Psoas muscle (tissue), 8 donors: Measurements from ENCODE around the gene FOXA2. TPM values are rescaled to one million over a fixed set of nuclear protein-coding genes. Genes with fewer than 3 reads are reported as not detected.

ENCODE experiments used
- ATAC-seq, 4 donors: fragments of 200-7000 bp; cut with Tn5 transposase; one replicate each; pipeline ENCODE4 v1.9.1; 2020; ENCODE audit warnings: moderate library complexity in 3 of 4, mild to moderate bottlenecking in 2 of 4
- DNase-seq, 2 donors: peaks; one replicate each; pipeline ENCODE4 v3.0.0-alpha.2; 2020
- H3K27ac ChIP-seq: fragments of 200-600 bp; one replicate; pipeline ENCODE4 v1.8.0; 2022
- H3K27me3 ChIP-seq, 3 donors: fragments of 200-600 bp in 1 of 3; one replicate each; pipeline versions ENCODE4 v1.6.1 to v1.8.0; 2013 to 2022; ENCODE audit warnings: low read length in 2 of 3, mild to moderate bottlenecking in 2 of 3, moderate library complexity in 1 of 3; ENCODE audit not compliant: insufficient read depth in 3 of 3
- H3K36me3 ChIP-seq, 2 donors: fragments of 200-600 bp in 1 of 2; one replicate each; pipeline versions ENCODE4 v1.6.1 to v1.8.0; 2013 to 2022; ENCODE audit warnings: low read depth in 1 of 2, mild to moderate bottlenecking in 1 of 2, moderate library complexity in 1 of 2; ENCODE audit not compliant: insufficient read depth in 1 of 2
- H3K4me1 ChIP-seq: fragments of 200-600 bp; one replicate; pipeline ENCODE4 v1.8.0; 2022
- H3K4me3 ChIP-seq: fragments of 200-600 bp; one replicate; pipeline ENCODE4 v1.8.0; 2022; ENCODE audit warnings: mild to moderate bottlenecking
- H3K9me3 ChIP-seq: fragments of 200-600 bp; one replicate; pipeline ENCODE4 v1.8.0; 2022
- CTCF ChIP-seq: fragments of 200-600 bp; IDR thresholded peaks from one replicate; pipeline ENCODE4 v1.8.0; 2022; ENCODE audit warnings: antibody characterized with exemption
- WGBS, 3 donors: extraction: QIAGEN DNeasy Blood & Tissue Kit; methylation state at CpG; one replicate each; pipeline versions ENCODE4 v1.1.6 to v1.1.7; 2013; 5-methylcytosine and 5-hydroxymethylcytosine counted together
- intact Hi-C, 2 donors: fragments of 100-400 bp; cut with DNase I; formaldehyde crosslinking; loops; one replicate each; pipeline versions ENCODE4 v1.11.0 to v1.14.2; 2022
- polyA plus RNA-seq, 3 donors: library from polyadenylated mRNA; stranded (reverse); fragments of 200-250 nt; gene quantifications; one replicate each; pipeline ENCODE4 v1.2.3, GENCODE V29; 2013
- total RNA-seq, 4 donors: library from RNA; stranded (reverse); fragmentation: NEBNext Ultra II Directional in 2 of 4; extraction: Animal tissue kit (Norgen Biotek cat#: 25700) in 2 of 4; gene quantifications; one replicate each; pipeline versions ENCODE4 v1.2.1 to v1.2.4, GENCODE V29; 2021 to 2023
- donor health status: healthy with polysubstance abuse.
- donor health status: DM: no; HTN: no; CAD: no; lungs with moderate emphysema.
- donor health status: Bipolar disorder and iron deficiency.
- donor health status: healthy.
- donor health status: DM: yes; HTN: yes; CAD: no.
- donor health status: DM: no; HTN: no; CAD: no.
- donor health status: DM: no; HTN: no; CAD: no.
- donor health status: DM: yes; HTN: yes; CAD: no.

FOXA2 gene
- total and polyA plus RNA-seq, 7 donors: 0.26 TPM; not detected in 6

- H3K4me3 ChIP-seq: no peak overlapping the region
- WGBS, 3 donors: 3% methylated on average over 53 to 56 of the region's 56 CpGs
- H3K27ac ChIP-seq: no peak overlapping the region
- TF ChIP-seq CTCF: no peak
- H3K4me1 ChIP-seq: peaks cover 5% of the 10 kb centered on the region
- no peaks in the 10 kb centered on the region for H3K36me3 ChIP-seq
- intact Hi-C loops: no loop called here
- ATAC-seq: no peak
- H3K27me3 ChIP-seq: peaks cover 1 to 100% (median 45%) of the 10 kb centered on the region in 3 donors
- no peaks in the 10 kb centered on the region for H3K9me3 ChIP-seq
- no peak for DNase-seq
Measured at GRCh38 chr20:22578221-22579118, 5.9 kb downstream of the FOXA2 start.

- 1 to 3% (median 2%) methylated on average over 42 to 44 of the region's 44 CpGs for WGBS, 3 donors
- intact Hi-C loops: no loop called here
- peaks cover 2 to 100% (median 43%) of the 10 kb centered on the region in 3 donors for H3K27me3 ChIP-seq
Measured at GRCh38 chr20:22577515-22578220, 6.7 kb downstream of the FOXA2 start.

GRCh38 chr20:22576733-22577514 is 7.4 kb downstream of the FOXA2 start:
- Histone ChIP-seq H3K27me3 (peaks cover 2 to 100% (median 40%) of the 10 kb centered on the region in 3 donors), H3K36me3 (no peaks in the 10 kb centered on the region), H3K9me3 (no peaks in the 10 kb centered on the region), H3K27ac (no peak overlapping the region), H3K4me3 (no peak overlapping the region), H3K4me1 (no peaks in the 10 kb centered on the region)
- intact Hi-C loops: no loop called here
- DNase-seq (no peak), ATAC-seq (no peak)
- 4 to 5% (median 5%) methylated on average over 41 to 48 of the region's 48 CpGs for WGBS, 3 donors
- TF ChIP-seq CTCF: no peak

More at GRCh38 chr20:22577515-22578220, 6.7 kb downstream of the FOXA2 start:
- H3K36me3 ChIP-seq: no peaks in the 10 kb centered on the region
- ATAC-seq: no peak
- TF ChIP-seq CTCF: no peak
- no peak for DNase-seq
- no peak overlapping the region for H3K4me3 ChIP-seq
- no peaks in the 10 kb centered on the region for H3K9me3 ChIP-seq
- H3K27ac ChIP-seq: no peak overlapping the region
- no peaks in the 10 kb centered on the region for H3K4me1 ChIP-seq

- H3K27me3 ChIP-seq: peaks cover 2 to 98% (median 41%) of the 10 kb centered on the region in 3 donors
- ATAC-seq (no peak), DNase-seq (no peak)
- intact Hi-C loops: no loop called here
- 23 to 25% (median 23%) methylated on average over 12 of the region's 12 CpGs for WGBS, 3 donors
- H3K4me1 ChIP-seq: no peaks in the 10 kb centered on the region
- no peak overlapping the region for H3K27ac ChIP-seq
- H3K36me3 ChIP-seq: no peaks in the 10 kb centered on the region
- no peaks in the 10 kb centered on the region for H3K9me3 ChIP-seq
- H3K4me3 ChIP-seq: no peak overlapping the region
- no peak for TF ChIP-seq CTCF
Measured at GRCh38 chr20:22576273-22576672, 8.1 kb downstream of the FOXA2 start.
